ENCODE results near the gene UGP2. TPM values are rescaled to one million over a fixed set of nuclear protein-coding genes. Genes with fewer than 3 reads are reported as not detected.
A peak's percentile ranks its signal among the peaks of the same experiment; 100 is the strongest.

UGP2 gene
- total and polyA plus RNA-seq, 5 donors, result 210 to 276 (median 271) TPM

- no peaks in the 10 kb centered on the region for H3K27me3 ChIP-seq (ENCODE audit: control insufficient read depth, insufficient read depth)
- DNase-seq (no peak), ATAC-seq (no peak)
- no peaks in the 10 kb centered on the region for H3K4me1 ChIP-seq (ENCODE audit: control insufficient read depth, insufficient read depth, low read length)
- no peak overlapping the region for H3K27ac ChIP-seq (ENCODE audit: low read length)
- WGBS, result 66% methylated on average over 1 of the region's 1 CpG
- H3K4me3 ChIP-seq (ENCODE audit: low read length), result no peak overlapping the region
- intact Hi-C loops (cut with DNase I), result no loop called here
- H3K9me3 ChIP-seq (ENCODE audit: control insufficient read depth, low read length), result no peaks in the 10 kb centered on the region
These were observed 27.6 kb upstream of the UGP2 start for GRCh38 chr2:63814114-63814513.

- no peaks in the 10 kb centered on the region for H3K9me3 ChIP-seq (ENCODE audit: control insufficient read depth, low read length)
- no peak overlapping the region for H3K4me3 ChIP-seq (ENCODE audit: low read length)
- no peak for DNase-seq
- peaks cover 4% of the 10 kb centered on the region for H3K4me1 ChIP-seq (ENCODE audit: control insufficient read depth, insufficient read depth, low read length)
- 67% methylated on average over 2 of the region's 2 CpGs for WGBS
- intact Hi-C loops (cut with DNase I), result no loop called here
- no peaks in the 10 kb centered on the region for H3K27me3 ChIP-seq (ENCODE audit: control insufficient read depth, insufficient read depth)
- no peak overlapping the region for H3K27ac ChIP-seq (ENCODE audit: low read length)
- ATAC-seq, result no peak
These were observed 24.3 kb upstream of the UGP2 start for GRCh38 chr2:63817382-63817781.

DNA sequence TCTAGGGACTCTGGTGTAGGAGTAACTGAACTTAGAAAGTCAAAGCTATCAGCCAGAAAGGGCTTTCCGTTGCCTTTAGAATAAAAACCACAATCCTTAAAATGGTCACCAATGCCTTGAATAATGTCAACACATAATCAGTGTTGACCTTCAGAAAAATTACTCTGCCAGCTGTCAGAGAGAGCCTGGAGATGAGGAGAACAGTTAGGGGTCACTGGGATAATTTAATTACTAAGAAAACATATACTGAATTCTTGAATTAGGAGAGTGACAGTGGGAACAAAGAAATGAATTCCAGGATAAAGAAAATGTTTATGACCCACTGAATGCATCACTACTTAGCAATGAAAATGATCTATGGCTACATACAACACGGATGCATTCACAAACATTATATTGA, 23.4 kb upstream of the UGP2 start:
- intact Hi-C loops (cut with DNase I), result no loop called here
- H3K9me3 ChIP-seq (ENCODE audit: control insufficient read depth, low read length), result no peaks in the 10 kb centered on the region
- ATAC-seq (no peak), DNase-seq (no peak)
- H3K27ac ChIP-seq (ENCODE audit: low read length), result no peak overlapping the region
- no peaks in the 10 kb centered on the region for H3K27me3 ChIP-seq (ENCODE audit: control insufficient read depth, insufficient read depth)
- H3K4me1 ChIP-seq (ENCODE audit: control insufficient read depth, insufficient read depth, low read length), result peaks cover 4% of the 10 kb centered on the region
- 68% methylated on average over 2 of the region's 2 CpGs for WGBS
- no peak overlapping the region for H3K4me3 ChIP-seq (ENCODE audit: low read length)

DNA sequence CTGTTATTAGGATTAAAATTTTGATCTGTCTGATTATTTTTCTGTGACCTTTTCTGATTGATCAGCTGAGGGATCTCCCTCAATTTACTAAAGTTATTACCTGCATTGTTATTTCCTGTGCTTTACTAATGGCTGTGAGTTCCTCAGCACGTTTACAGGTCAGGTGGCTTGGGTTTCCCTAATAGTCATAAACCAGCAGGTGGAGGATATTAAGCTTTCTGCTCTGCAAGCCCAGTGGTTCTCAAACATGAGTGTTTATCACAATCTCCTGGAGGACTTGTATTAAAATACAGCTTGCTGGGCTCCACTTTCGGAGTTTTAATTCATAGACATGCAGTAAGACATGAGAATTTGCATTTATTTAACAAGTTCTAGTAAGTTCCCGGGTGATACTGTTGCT, 22.4 kb upstream of the UGP2 start:
- no peak overlapping the region for H3K4me3 ChIP-seq (ENCODE audit: low read length)
- 56% methylated on average over 3 of the region's 3 CpGs for WGBS
- H3K27me3 ChIP-seq (ENCODE audit: control insufficient read depth, insufficient read depth), result no peaks in the 10 kb centered on the region
- intact Hi-C loops (cut with DNase I), result no loop called here
- DNase-seq, result no peak
- peak overlapping the region; percentile 80 for H3K27ac ChIP-seq (ENCODE audit: low read length)
- ATAC-seq, result no peak
- H3K9me3 ChIP-seq (ENCODE audit: control insufficient read depth, low read length), result no peaks in the 10 kb centered on the region
- H3K4me1 ChIP-seq (ENCODE audit: control insufficient read depth, insufficient read depth, low read length), result peaks cover 4% of the 10 kb centered on the region

GRCh38 chr2:63819765-63820717, 21.7 kb upstream of the UGP2 start:
- no peak overlapping the region for H3K4me3 ChIP-seq (ENCODE audit: low read length)
- intact Hi-C loops (cut with DNase I), result no loop called here
- H3K4me1 ChIP-seq (ENCODE audit: control insufficient read depth, insufficient read depth, low read length), result peaks cover 4% of the 10 kb centered on the region
- WGBS, result 46% methylated on average over 6 of the region's 6 CpGs
- H3K27me3 ChIP-seq (ENCODE audit: control insufficient read depth, insufficient read depth), result no peaks in the 10 kb centered on the region
- H3K9me3 ChIP-seq (ENCODE audit: control insufficient read depth, low read length), result no peaks in the 10 kb centered on the region
- peak overlapping the region; percentile 80 for H3K27ac ChIP-seq (ENCODE audit: low read length)
- peak; percentile 89 to 90 for ATAC-seq
- peak in 2 of 3 donors; percentile 51 to 63 for DNase-seq

- ATAC-seq, result peak in 1 of 2 donors; percentile 36
- no peak overlapping the region for H3K27ac ChIP-seq (ENCODE audit: low read length)
- no peaks in the 10 kb centered on the region for H3K9me3 ChIP-seq (ENCODE audit: control insufficient read depth, low read length)
- no peak overlapping the region for H3K4me3 ChIP-seq (ENCODE audit: low read length)
- intact Hi-C loops (cut with DNase I), result no loop called here
- H3K27me3 ChIP-seq (ENCODE audit: control insufficient read depth, insufficient read depth), result no peaks in the 10 kb centered on the region
- peaks cover 4% of the 10 kb centered on the region for H3K4me1 ChIP-seq (ENCODE audit: control insufficient read depth, insufficient read depth, low read length)
- WGBS, result 94% methylated on average over 1 of the region's 1 CpG
- DNase-seq, result no peak
These were observed 20.7 kb upstream of the UGP2 start for GRCh38 chr2:63820969-63821368.

GRCh38 chr2:63821396-63821795, 20.3 kb upstream of the UGP2 start:
- intact Hi-C loops (cut with DNase I), result no loop called here
- WGBS, result 87% methylated on average over 3 of the region's 3 CpGs
- H3K4me3 ChIP-seq (ENCODE audit: low read length), result no peak overlapping the region
- H3K9me3 ChIP-seq (ENCODE audit: control insufficient read depth, low read length), result no peaks in the 10 kb centered on the region
- no peaks in the 10 kb centered on the region for H3K27me3 ChIP-seq (ENCODE audit: control insufficient read depth, insufficient read depth)
- DNase-seq, result no peak
- peaks cover 4% of the 10 kb centered on the region for H3K4me1 ChIP-seq (ENCODE audit: control insufficient read depth, insufficient read depth, low read length)
- no peak overlapping the region for H3K27ac ChIP-seq (ENCODE audit: low read length)
- no peak for ATAC-seq

- Histone ChIP-seq H3K4me3 (ENCODE audit: low read length) (no peak overlapping the region), H3K9me3 (ENCODE audit: control insufficient read depth, low read length) (no peaks in the 10 kb centered on the region), H3K27ac (ENCODE audit: low read length) (no peak overlapping the region), H3K27me3 (ENCODE audit: control insufficient read depth, insufficient read depth) (no peaks in the 10 kb centered on the region), H3K4me1 (ENCODE audit: control insufficient read depth, insufficient read depth, low read length) (peaks cover 4% of the 10 kb centered on the region)
- ATAC-seq (no peak), DNase-seq (no peak)
- intact Hi-C loops (cut with DNase I), result no loop called here
- WGBS, result 97% methylated on average over 3 of the region's 3 CpGs
These were observed 19.2 kb upstream of the UGP2 start for GRCh38 chr2:63822478-63822877.

DNA sequence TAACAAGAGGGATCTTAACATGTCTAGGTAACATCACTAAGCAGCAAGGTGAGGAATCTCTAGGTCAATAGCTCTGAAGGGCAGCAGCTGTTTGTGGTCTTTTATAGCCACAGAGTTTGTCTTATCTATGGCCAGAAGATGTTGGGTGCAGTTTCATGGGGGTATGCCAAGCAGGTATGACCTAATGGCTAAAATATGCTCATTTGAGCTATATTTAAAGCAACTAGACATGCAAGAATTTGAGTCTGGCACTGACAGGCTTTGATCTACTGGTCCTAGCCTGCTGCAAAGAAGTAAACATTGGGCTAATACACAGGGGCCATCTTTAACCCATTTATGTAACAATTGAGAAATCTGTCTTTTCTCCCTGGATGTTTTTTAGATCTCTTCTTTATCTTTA, 13.9 kb upstream of the UGP2 start:
- Histone ChIP-seq H3K4me3 (ENCODE audit: low read length) (no peak overlapping the region), H3K4me1 (ENCODE audit: control insufficient read depth, insufficient read depth, low read length) (no peaks in the 10 kb centered on the region), H3K9me3 (ENCODE audit: control insufficient read depth, low read length) (no peaks in the 10 kb centered on the region), H3K27me3 (ENCODE audit: control insufficient read depth, insufficient read depth) (no peaks in the 10 kb centered on the region), H3K27ac (ENCODE audit: low read length) (no peak overlapping the region)
- DNase-seq, result no peak
- ATAC-seq, result no peak
- intact Hi-C loops (cut with DNase I), result no loop called here

GRCh38 chr2:63831176-63831575, 10.5 kb upstream of the UGP2 start:
- ATAC-seq, result no peak

DNA sequence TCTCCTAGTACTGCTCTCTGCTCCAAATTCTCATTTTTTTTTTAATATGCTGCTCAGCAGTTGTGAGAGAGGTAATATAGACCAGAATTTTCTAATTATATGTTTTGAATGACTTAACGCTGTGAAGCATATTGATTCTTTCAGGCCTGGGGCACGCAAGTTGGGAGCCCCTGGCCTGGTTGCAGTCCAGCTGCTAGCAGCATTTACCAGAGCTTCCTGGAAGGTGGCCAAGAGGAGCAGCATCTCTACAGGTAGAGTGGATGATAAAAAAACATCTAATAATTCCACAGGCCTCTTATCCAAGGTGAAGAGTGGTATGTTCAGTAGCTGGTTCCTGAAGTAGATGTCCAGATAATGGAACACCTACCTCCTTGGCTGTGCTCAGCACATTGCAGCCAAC, 7.3 kb upstream of the UGP2 start:
- H3K4me1 ChIP-seq (ENCODE audit: control insufficient read depth, insufficient read depth, low read length), result no peaks in the 10 kb centered on the region
- no peak for ATAC-seq

More at GRCh38 chr2:63831176-63831575, 10.5 kb upstream of the UGP2 start:
- DNase-seq, result no peak
- 61% methylated on average over 1 of the region's 1 CpG for WGBS
- Histone ChIP-seq H3K9me3 (ENCODE audit: control insufficient read depth, low read length) (no peaks in the 10 kb centered on the region), H3K4me1 (ENCODE audit: control insufficient read depth, insufficient read depth, low read length) (no peaks in the 10 kb centered on the region), H3K27me3 (ENCODE audit: control insufficient read depth, insufficient read depth) (no peaks in the 10 kb centered on the region), H3K27ac (ENCODE audit: low read length) (no peak overlapping the region), H3K4me3 (ENCODE audit: low read length) (no peak overlapping the region)
- intact Hi-C loops (cut with DNase I), result no loop called here

More for the DNA sequence above, 7.3 kb upstream of the UGP2 start:
- intact Hi-C loops (cut with DNase I), result no loop called here
- DNase-seq, result no peak
- Histone ChIP-seq H3K4me3 (ENCODE audit: low read length) (no peak overlapping the region), H3K9me3 (ENCODE audit: control insufficient read depth, low read length) (no peaks in the 10 kb centered on the region), H3K27ac (ENCODE audit: low read length) (no peak overlapping the region), H3K27me3 (ENCODE audit: control insufficient read depth, insufficient read depth) (no peaks in the 10 kb centered on the region)
- WGBS, result 97% methylated on average over 2 of the region's 2 CpGs
